Activated naive CD4-positive, alpha-beta T cell treated with anti-CD3 and anti-CD28 coated beads, Interleukin-2, amount 10 ng/mL, durations not matched to agents 7 days and 5 days (primary cell): ENCODE results near the gene PCBP3.

ENCODE experiments used
- CTCF ChIA-PET: fragments of 350-600 bp; sonication (Branson Sonifier 250); formaldehyde crosslinking; loops from one replicate; lab custom pipeline; 2021; ENCODE audit warnings: antibody characterized with exemption; lab: Charles Lee
- DNase-seq: peaks from one replicate; pipeline ENCODE4 v3.0.0-alpha.2; 2020
- H3K27ac Mint-ChIP-seq: one replicate; pipeline ENCODE4 v1.8.0; 2021; ENCODE audit warnings: mild to moderate bottlenecking, moderate library complexity, mixed read lengths
- H3K27me3 Mint-ChIP-seq: one replicate; pipeline ENCODE4 v1.8.0; 2021; ENCODE audit warnings: mild to moderate bottlenecking, mixed read lengths
- H3K36me3 Mint-ChIP-seq: one replicate; pipeline ENCODE4 v1.8.0; 2021; ENCODE audit warnings: mixed read lengths
- H3K4me1 Mint-ChIP-seq: one replicate; pipeline ENCODE4 v1.8.0; 2021; ENCODE audit warnings: mixed read lengths
- H3K4me3 Mint-ChIP-seq: one replicate; pipeline ENCODE4 v1.8.0; 2021; ENCODE audit warnings: mild to moderate bottlenecking, moderate library complexity, mixed read lengths
- H3K9me3 Mint-ChIP-seq: one replicate; pipeline ENCODE4 v1.8.0; 2021; ENCODE audit warnings: mixed read lengths

The PCBP3 gene

DNA sequence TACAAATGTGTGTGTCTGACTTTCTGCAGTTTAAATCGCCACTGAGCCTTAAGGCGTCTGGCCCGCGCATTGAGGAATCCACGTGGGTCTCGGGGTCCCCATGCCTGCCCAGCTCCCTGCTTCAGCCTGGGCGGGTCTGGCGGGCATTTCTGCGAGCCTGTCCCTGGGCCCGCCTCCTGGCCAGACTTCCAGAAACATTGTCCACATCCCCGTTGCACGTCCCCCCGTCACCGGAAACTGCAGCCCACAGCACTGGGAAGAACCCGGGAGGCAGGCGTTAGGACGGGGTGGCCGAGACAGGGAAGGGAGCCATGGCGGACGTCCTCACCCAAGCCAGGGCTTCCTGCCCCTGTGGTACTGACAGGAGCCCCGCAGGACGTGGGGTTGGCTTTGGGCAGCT, 225.0 kb downstream of the PCBP3 start:
- Mint-ChIP-seq H3K4me3 (no peak overlapping the region), H3K4me1 (no peaks in the 10 kb centered on the region), H3K9me3 (no peaks in the 10 kb centered on the region), H3K36me3 (no peaks in the 10 kb centered on the region), H3K27me3 (peaks cover 8% of the 10 kb centered on the region), H3K27ac (no peak overlapping the region)
- no peak for DNase-seq
- CTCF ChIA-PET: no interaction called here

DNA sequence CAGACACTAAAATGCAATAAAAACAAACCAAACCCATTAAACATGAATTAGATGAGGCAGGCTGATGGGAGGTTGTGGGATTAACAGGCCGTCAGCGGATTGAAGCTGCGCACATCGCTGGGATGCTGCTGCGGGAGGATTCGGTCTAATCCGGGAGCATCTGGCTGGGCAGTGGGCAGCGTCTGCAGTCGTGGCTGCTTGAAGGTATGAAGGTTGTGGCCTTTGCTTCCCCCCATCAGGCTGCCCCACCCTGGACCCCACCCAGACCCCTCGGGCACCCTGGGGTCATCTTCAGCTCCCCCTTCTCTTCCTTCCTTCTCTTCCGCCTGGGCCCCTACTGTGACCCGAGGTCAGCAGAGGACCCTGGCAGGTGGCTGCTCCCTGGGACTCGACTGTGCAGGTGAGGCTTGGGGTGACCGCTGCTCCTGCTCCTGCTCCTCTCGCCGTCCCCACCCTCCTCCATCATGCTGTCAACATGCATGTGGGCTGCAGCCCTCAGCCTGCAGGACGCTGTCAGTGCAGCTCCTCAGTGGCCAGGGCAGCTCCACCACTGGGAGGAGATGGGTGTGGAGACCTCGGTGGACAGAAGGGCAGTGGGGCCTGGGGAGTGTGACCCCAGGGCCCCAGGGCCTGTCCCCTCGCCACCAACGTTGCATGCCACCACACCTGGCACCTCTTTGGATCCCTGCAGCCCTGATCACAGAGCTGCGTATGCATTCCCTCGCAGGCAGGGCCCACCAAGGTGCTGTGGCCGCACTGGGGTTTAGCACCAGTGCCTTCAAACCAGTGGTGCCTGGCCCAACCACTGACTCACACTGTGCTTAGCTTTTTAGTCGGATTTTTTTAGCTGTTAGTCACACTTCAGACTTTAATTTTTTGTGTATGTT, 225.8 kb downstream of the PCBP3 start:
- H3K4me1 Mint-ChIP-seq: no peaks in the 10 kb centered on the region
- no peak overlapping the region for H3K27ac Mint-ChIP-seq
- no peaks in the 10 kb centered on the region for H3K9me3 Mint-ChIP-seq
- CTCF ChIA-PET: interaction anchor here (1.5 kb wide), 1 partner anchor 11 kb away, joined by 9 read pairs; no protein-coding TSS in a partner anchor
- DNase-seq: no peak
- H3K4me3 Mint-ChIP-seq: no peak overlapping the region
- peaks cover 8% of the 10 kb centered on the region for H3K27me3 Mint-ChIP-seq
- H3K36me3 Mint-ChIP-seq: no peaks in the 10 kb centered on the region

DNA sequence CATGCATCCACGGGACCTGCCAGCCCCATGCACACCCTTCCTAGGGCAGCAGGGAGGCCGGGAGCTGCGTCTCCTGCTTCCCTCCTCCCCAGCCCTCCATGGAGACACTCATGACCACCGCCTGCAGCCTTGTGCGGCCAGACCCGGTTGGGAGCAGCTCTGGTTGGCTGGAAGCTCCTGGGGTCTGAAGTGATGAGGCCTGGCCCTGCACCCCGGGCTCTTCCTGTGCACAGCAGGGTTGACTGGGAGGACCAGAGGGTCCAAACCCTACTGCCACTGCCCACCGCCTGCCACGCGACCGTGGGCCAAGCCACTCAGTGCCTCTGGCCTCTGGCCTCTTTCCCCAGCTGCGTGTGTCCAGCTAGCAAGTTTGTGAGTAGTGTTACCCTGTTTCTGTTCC, 226.9 kb downstream of the PCBP3 start:
- Mint-ChIP-seq H3K9me3 (no peaks in the 10 kb centered on the region), H3K4me3 (no peak overlapping the region), H3K27ac (no peak overlapping the region), H3K36me3 (no peaks in the 10 kb centered on the region), H3K27me3 (peaks cover 8% of the 10 kb centered on the region), H3K4me1 (no peaks in the 10 kb centered on the region)
- DNase-seq: no peak
- CTCF ChIA-PET: interaction anchor here (1.5 kb wide), 1 partner anchor 10 kb away, joined by 9 read pairs; no protein-coding TSS in a partner anchor

DNA sequence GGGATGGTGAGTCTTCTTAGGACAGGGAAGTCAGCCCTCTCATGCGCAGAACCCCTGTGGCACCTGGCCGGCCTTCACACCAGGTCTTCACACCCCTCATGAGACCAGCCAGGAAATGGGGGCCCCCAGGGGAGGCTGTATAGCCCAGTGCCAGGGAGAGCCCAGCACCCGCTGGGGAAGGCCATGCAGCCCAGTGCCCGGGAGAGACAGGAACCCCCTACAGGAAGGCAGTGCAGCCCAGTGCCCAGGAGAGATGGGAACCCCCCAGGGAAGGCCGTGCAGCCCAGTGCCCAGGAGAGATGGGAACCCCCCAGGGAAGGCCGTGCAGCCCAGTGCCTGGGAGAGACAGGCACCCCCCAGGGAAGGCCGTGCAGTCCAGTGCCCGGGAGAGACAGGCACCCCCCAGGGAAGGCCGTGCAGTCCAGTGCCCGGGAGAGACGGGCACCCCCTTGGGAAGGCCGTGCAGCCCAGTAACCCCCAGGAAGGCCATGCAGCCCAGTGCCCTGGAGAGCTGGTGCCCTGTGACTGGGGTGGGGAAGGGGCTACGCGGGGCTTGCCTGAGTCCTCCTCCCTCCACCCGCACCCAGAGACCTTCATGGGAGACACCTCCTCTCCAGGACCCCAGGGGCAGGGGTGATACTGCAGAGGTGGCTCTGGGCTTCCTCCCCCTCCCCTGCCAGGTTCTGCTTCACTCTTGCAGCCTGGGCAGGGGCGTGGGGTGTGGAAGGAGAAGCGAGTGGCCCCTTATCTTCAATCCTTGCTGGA, 227.5 kb downstream of the PCBP3 start:
- Mint-ChIP-seq H3K4me1 (no peaks in the 10 kb centered on the region), H3K9me3 (no peaks in the 10 kb centered on the region), H3K4me3 (no peak overlapping the region), H3K27me3 (peaks cover 8% of the 10 kb centered on the region), H3K36me3 (no peaks in the 10 kb centered on the region), H3K27ac (no peak overlapping the region)
- no peak for DNase-seq
- CTCF ChIA-PET: interaction anchor here (1.5 kb wide), 1 partner anchor 9 kb away, joined by 9 read pairs; no protein-coding TSS in a partner anchor

DNA sequence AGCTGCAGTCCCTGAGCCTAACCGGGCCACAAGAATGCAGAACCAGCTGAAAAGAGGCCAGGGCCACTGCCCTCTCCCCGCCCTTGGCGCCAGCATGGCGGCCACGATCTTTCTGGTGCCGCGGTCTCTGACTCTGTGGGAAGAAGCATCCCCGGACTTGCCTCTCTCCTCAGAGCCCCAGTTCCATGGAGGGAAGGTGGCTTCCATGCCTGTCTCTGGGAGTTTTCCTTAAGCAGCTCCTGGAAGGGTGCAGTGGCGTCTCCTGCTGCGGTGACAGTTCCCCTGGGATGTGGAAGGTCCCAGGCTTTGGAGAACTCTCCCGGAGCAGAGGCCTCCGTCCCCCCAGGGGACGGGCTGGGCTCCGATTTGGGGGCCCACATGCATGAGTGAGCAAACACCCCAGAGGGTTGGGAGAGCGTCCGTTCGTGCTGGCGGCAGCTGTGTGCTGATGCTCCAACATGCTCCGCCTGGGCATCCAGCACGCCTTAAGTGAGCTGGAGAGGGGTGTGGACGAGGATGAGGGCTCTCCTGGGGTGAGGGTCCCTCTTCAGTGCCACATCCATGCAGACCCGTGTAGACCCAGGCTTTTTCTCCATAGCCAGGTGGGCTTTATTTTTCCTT, 228.2 kb downstream of the PCBP3 start:
- Mint-ChIP-seq H3K27me3 (peaks cover 8% of the 10 kb centered on the region), H3K27ac (no peak overlapping the region), H3K4me3 (no peak overlapping the region), H3K4me1 (no peaks in the 10 kb centered on the region), H3K36me3 (no peaks in the 10 kb centered on the region), H3K9me3 (no peaks in the 10 kb centered on the region)
- CTCF ChIA-PET: no interaction called here
- no peak for DNase-seq

DNA sequence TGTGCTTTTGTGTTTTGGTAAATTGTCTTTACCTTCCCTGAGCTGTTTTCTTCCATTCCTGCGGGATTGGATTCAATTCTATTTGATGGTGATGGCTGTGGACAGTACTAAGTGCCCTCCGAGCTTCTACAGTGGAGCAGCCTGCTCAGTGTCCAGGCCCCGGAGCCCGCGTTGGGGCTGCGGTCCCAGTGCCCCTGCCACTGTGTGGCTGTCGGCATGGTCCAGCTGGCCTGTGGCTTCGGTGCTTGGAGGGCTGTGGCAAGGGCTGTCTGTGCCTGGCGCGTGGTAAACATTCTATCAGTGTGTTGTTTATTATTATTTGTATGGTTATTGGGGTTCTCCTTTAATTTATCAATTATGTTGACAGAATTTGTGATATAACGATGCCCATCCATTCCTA, 228.9 kb downstream of the PCBP3 start:
- no peaks in the 10 kb centered on the region for H3K9me3 Mint-ChIP-seq
- peaks cover 5% of the 10 kb centered on the region for H3K27me3 Mint-ChIP-seq
- CTCF ChIA-PET: no interaction called here

DNA sequence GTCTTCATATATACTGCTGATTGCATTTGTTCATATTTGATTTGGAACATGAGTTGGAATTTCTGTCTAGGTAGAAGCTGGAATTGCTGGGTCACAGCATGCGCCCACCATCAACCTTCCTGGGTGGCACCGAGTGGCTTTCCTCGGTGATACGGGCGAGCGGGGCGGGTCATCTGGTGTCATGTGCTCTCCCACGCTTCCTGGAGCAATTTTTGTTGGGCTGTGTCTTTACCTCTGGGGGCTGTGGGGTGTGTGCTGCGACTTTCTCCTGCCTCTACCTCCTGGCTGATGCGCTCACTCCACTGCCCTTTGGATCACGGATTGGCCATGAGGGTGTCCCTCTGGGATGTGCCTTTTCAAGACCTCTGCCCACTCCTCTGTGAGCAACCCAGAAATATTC, 229.4 kb downstream of the PCBP3 start:
- H3K27me3 Mint-ChIP-seq: peaks cover 3% of the 10 kb centered on the region
- no peak overlapping the region for H3K4me3 Mint-ChIP-seq
- H3K36me3 Mint-ChIP-seq: no peaks in the 10 kb centered on the region
- CTCF ChIA-PET: no interaction called here
- H3K4me1 Mint-ChIP-seq: no peaks in the 10 kb centered on the region
- H3K9me3 Mint-ChIP-seq: no peaks in the 10 kb centered on the region
- H3K27ac Mint-ChIP-seq: no peak overlapping the region
- no peak for DNase-seq

More for the DNA sequence above, 228.9 kb downstream of the PCBP3 start:
- Mint-ChIP-seq H3K27ac (no peak overlapping the region), H3K36me3 (no peaks in the 10 kb centered on the region), H3K4me1 (no peaks in the 10 kb centered on the region), H3K4me3 (no peak overlapping the region)
- DNase-seq: no peak

DNA sequence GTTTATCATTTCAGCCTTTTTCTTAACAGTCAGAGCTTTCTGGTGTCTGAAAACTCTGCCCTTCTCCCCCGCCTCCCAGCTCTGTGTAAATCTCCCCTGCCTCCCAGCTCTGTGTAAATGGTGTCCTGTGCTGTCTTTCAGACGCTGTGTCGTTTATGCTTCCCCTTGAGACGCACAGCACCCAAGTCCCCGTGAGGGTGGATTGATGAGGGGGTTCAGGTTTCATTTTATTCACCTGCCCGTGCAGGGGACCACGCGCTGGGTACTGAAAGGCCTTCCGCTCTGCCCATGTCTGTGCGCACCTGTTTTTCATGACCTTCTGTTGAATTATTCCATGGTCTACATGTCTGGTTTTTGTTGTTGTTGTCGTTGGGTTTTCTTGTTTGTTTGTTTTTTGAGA, 229.9 kb downstream of the PCBP3 start:
- H3K27me3 Mint-ChIP-seq: peaks cover 7% of the 10 kb centered on the region
- no peak overlapping the region for H3K27ac Mint-ChIP-seq
- no peaks in the 10 kb centered on the region for H3K36me3 Mint-ChIP-seq
- DNase-seq: no peak
- H3K9me3 Mint-ChIP-seq: no peaks in the 10 kb centered on the region
- CTCF ChIA-PET: no interaction called here
- H3K4me3 Mint-ChIP-seq: no peak overlapping the region
- H3K4me1 Mint-ChIP-seq: no peaks in the 10 kb centered on the region

DNA sequence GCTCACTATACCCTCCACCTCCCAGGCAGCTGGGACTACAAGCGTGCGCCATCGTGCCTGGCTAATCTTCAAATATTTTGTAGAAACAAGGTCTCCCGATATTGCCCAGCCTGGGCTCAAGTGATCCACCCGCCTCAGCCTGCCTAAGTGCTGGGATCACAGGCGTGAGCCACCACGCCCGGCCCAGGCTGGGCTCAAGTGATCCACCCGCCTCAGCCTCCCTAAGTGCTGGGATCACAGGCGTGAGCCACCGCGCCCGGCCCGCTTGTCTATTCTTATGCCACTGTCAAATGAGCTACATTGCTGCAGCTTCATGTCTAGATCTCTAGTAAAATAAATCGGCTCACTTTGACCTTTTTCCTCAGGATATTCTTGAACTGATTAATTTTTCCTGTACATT, 230.3 kb downstream of the PCBP3 start:
- no peak for DNase-seq
- CTCF ChIA-PET: no interaction called here
- Mint-ChIP-seq H3K27ac (no peak overlapping the region), H3K27me3 (peaks cover 11% of the 10 kb centered on the region), H3K36me3 (no peaks in the 10 kb centered on the region), H3K4me3 (no peak overlapping the region), H3K4me1 (no peaks in the 10 kb centered on the region), H3K9me3 (no peaks in the 10 kb centered on the region)

DNA sequence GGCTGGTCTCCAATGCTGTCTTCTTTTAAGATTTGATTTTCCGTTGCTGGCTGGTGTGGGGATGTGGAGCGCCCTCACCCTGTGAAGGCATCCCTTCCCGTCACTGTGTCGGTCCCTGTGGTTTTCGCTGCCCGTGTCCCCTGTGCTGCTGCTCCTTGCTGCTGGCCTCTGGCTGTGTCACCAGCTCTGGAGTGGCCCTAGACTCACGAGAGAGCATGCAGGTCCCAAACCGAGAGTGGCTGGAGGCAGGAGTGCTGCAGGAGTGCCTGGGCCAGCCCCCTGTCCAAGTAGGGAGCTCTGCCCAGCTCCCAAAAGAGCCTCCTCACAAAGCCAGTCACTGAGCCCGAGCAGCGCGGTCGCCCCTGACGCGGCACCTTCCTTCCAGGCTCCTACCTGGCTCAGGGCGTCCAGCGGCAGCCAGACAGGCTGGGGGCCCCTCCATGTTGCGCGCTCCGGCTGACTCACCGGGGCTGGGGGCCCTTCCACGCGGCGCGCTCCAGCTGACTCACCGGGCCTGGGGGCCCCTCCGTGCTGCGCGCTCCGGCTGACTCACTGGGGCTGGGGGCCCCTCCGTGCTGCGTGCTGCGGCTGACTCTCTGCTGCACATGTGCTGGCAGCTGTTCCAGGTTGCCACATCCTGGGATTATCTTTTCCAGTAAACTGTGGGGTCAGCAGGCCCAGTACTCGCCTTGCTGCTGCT, 231.3 kb downstream of the PCBP3 start:
- CTCF ChIA-PET: no interaction called here
- no peak overlapping the region for H3K4me3 Mint-ChIP-seq

DNA sequence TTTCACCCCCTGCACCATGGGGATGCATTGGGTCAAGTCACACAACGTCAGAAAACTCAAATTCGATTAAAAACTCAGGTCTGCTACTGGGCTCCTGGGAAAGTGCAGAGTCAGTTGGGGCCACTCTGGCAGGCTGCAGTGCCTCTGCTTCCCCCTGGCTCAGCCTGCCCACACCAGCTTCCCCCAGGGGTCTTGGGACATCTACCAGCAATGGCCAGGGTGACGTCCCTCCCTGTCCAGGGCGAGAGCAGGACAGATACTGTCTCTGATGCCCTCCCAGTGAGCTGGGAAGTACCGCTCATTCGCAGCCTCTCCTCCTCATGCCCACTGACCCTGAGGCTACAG, 231.9 kb downstream of the PCBP3 start:
- CTCF ChIA-PET: no interaction called here
- H3K36me3 Mint-ChIP-seq: no peaks in the 10 kb centered on the region
- H3K9me3 Mint-ChIP-seq: no peaks in the 10 kb centered on the region
- no peak overlapping the region for H3K27ac Mint-ChIP-seq
- H3K4me3 Mint-ChIP-seq: no peak overlapping the region
- DNase-seq: no peak
- peaks cover 21% of the 10 kb centered on the region for H3K27me3 Mint-ChIP-seq
- H3K4me1 Mint-ChIP-seq: peaks cover 7% of the 10 kb centered on the region

More for the DNA sequence above, 231.3 kb downstream of the PCBP3 start:
- Mint-ChIP-seq H3K36me3 (no peaks in the 10 kb centered on the region), H3K4me1 (peaks cover 3% of the 10 kb centered on the region), H3K9me3 (no peaks in the 10 kb centered on the region), H3K27ac (no peak overlapping the region), H3K27me3 (peaks cover 16% of the 10 kb centered on the region)
- no peak for DNase-seq

DNA sequence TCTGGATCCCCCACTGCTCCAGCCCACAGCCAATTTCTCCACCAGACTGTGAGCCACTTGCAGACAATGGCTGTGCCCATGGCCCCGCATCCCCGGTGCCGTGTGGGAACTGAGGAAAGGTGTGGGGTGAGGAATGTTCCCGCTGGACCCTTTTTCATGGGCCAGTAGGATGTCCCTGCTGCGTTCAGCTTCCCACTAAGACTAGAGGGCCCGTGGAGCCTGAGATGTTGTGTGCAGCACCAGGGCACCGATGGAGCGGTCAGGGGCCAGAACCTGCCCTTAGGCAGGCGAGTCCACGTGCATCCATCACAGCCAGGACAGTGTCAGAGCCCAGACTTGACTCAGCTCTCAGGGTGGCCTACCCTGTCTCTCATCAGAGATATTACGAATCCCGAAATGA, 232.4 kb downstream of the PCBP3 start:
- CTCF ChIA-PET: no interaction called here
- H3K27me3 Mint-ChIP-seq: peaks cover 25% of the 10 kb centered on the region
- H3K4me3 Mint-ChIP-seq: no peak overlapping the region
- H3K36me3 Mint-ChIP-seq: no peaks in the 10 kb centered on the region
- peaks cover 11% of the 10 kb centered on the region for H3K4me1 Mint-ChIP-seq
- no peaks in the 10 kb centered on the region for H3K9me3 Mint-ChIP-seq
- DNase-seq: no peak
- H3K27ac Mint-ChIP-seq: no peak overlapping the region

DNA sequence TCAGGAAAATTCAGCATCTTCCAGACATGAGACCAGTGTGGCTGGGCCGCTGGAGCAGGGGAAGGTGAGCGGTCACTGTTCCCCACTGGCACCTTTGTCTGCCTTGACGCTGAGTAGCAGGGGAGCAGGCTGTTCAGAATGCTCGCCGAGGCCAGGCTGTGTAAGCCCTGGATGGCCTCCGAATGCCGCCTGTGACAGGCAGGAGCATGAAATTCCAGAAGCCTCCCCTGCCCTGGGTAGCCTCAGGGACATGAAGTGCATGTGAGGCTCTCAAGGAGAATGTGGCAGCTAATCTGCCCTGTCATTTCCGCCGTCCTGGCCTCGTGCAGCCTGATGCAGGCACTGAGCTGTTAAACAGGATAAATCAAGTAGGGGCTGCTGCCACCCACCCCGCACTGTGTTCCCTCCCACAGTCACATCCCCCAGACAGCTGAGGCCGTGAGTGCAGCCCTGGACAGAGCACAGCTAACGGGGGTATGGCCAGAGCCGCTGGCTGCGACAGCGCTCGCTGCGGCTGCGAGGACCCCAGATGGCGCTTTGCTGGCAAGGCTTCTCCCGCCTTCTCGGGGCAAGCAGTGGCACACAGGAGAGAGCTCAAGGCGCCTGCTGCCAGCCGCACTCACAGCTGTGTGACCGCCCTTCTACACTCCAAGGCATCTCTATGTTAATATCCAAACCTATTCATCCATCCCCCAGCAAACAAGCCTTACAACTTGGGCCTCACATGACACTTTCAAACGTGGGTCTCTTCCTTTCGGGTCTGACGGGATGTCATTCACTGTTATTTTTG, 233.1 kb downstream of the PCBP3 start:
- Mint-ChIP-seq H3K9me3 (no peaks in the 10 kb centered on the region), H3K27me3 (peaks cover 25% of the 10 kb centered on the region), H3K4me3 (no peak overlapping the region), H3K36me3 (no peaks in the 10 kb centered on the region), H3K4me1 (peaks cover 14% of the 10 kb centered on the region), H3K27ac (no peak overlapping the region)
- CTCF ChIA-PET: no interaction called here
- DNase-seq: no peak
